ENCODE data around the gene LAMA3.

GRCh38 chr18:23875966-23876895 is 187.0 kb downstream of the LAMA3 start:
- TF ChIP-seq CTCF (IDR thresholded peaks at IDR 0.05 in 8 of 11, conservative IDR thresholded peaks at IDR 0.05 in 3 of 11) = no peak
- TF ChIP-seq POLR2A (IDR thresholded peaks at IDR 0.05) = no peak
- no peak for TF ChIP-seq POLR2AphosphoS5 (IDR thresholded peaks at IDR 0.05)

Data from spleen (tissue), 7 donors.